ENCODE measurements around the gene CACNG1. TPM values are rescaled to one million over a fixed set of nuclear protein-coding genes. Genes with fewer than 3 reads are reported as not detected.

CACNG1 gene
- total and polyA plus RNA-seq, 2 donors (not counting 3 experiments of a cell fraction or from before 2014, with no cell fraction given), result not detected

DNA sequence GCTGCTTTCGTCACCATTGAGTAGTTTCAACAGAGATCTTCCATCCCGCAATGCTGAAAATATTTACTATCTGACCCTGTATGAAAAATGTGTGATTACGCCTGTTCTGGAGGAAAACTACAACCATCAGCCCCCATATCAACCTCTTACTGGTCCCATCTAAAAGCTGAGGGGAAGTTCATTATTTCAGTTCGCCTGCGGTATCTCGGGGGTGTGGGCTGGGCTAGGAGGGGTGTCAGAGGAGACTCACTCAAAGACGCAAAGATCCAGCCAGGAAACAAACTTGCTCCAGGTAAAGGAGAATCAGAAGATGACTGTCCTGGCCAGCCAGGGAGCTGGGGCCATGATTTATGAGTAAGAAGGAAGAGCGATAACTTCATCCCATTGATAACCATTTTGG, 13.7 kb downstream of the CACNG1 start:
- dilution Hi-C loops (cut with MboI; ENCODE audit: extremely low pct_ligation_motif_present, low sequenced_read_pairs), result no loop called here
- CTCF ChIA-PET, result no interaction called here

More for the DNA sequence above, 13.7 kb downstream of the CACNG1 start:
- H3K9ac ChIP-seq (replicated peaks; ENCODE audit: extremely low read depth, insufficient read depth, low read length), result no peak overlapping the region
- no peaks in the 10 kb centered on the region for H3K9me3 ChIP-seq (replicated peaks; ENCODE audit: control insufficient read depth, insufficient read depth, low read length)
- DNase-seq (ENCODE audit: low read depth, low spot score) (no peak), FAIRE-seq (no peak)
- no peaks in the 10 kb centered on the region for H3K36me3 ChIP-seq (ENCODE audit: control insufficient read depth in 2 of 2, extremely low read depth in 1 of 2, insufficient read depth in 2 of 2, low read length in 2 of 2)
- intact Hi-C loops (cut with micrococcal nuclease), result no loop called here
- BruUV-seq (replicated peaks), result no TSS peak
- H3K27ac ChIP-seq (ENCODE audit: insufficient read depth, low read depth, low read length), result no peak overlapping the region
- H3K4me1 ChIP-seq (ENCODE audit: control insufficient read depth, extremely low read depth, insufficient read depth, low read length), result no peaks in the 10 kb centered on the region
- POLR2A ChIA-PET, result no interaction called here
- no peak overlapping the region for H3K4me3 ChIP-seq (replicated peaks in 1 of 3; ENCODE audit: insufficient read depth in 1 of 3, low read depth in 1 of 3, low read length in 3 of 3)
- H3K4me2 ChIP-seq (ENCODE audit: insufficient read depth, low read length), result no peak overlapping the region
- H3K9me1 ChIP-seq (replicated peaks; ENCODE audit: control insufficient read depth, extremely low read depth, insufficient read depth, low read length), result no peaks in the 10 kb centered on the region
- no peaks in the 10 kb centered on the region for H3K79me2 ChIP-seq (ENCODE audit: control insufficient read depth, insufficient read depth, low read length)
- no peak overlapping the region for H2AFZ ChIP-seq (ENCODE audit: low read depth, low read length)
- H4K20me1 ChIP-seq (replicated peaks; ENCODE audit: control insufficient read depth, extremely low read depth, insufficient read depth, low read length), result no peaks in the 10 kb centered on the region
- no peaks in the 10 kb centered on the region for H3K27me3 ChIP-seq (ENCODE audit: control insufficient read depth in 2 of 2, insufficient read depth in 2 of 2, low read length in 2 of 2)
- TF ChIP-seq EZH2 (IDR thresholded peaks at IDR 0.05; ENCODE audit: borderline replicate concordance, low read depth, low read length, severe bottlenecking), result no peak
- TF ChIP-seq, protein P1, sequence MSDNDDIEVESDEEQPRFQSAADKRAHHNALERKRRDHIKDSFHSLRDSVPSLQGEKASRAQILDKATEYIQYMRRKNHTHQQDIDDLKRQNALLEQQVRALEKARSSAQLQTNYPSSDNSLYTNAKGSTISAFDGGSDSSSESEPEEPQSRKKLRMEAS (IDR thresholded peaks at IDR 0.05; ENCODE audit: insufficient read depth, insufficient read length), result no peak
- TF ChIP-seq, protein P2, sequence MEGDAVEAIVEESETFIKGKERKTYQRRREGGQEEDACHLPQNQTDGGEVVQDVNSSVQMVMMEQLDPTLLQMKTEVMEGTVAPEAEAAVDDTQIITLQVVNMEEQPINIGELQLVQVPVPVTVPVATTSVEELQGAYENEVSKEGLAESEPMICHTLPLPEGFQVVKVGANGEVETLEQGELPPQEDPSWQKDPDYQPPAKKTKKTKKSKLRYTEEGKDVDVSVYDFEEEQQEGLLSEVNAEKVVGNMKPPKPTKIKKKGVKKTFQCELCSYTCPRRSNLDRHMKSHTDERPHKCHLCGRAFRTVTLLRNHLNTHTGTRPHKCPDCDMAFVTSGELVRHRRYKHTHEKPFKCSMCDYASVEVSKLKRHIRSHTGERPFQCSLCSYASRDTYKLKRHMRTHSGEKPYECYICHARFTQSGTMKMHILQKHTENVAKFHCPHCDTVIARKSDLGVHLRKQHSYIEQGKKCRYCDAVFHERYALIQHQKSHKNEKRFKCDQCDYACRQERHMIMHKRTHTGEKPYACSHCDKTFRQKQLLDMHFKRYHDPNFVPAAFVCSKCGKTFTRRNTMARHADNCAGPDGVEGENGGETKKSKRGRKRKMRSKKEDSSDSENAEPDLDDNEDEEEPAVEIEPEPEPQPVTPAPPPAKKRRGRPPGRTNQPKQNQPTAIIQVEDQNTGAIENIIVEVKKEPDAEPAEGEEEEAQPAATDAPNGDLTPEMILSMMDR (IDR thresholded peaks at IDR 0.05; ENCODE audit: extremely low read depth in 1 of 2, insufficient read depth in 1 of 2, low read depth in 1 of 2, low read length in 2 of 2), result no peak
- no peak for TF ChIP-seq GATA2 (IDR thresholded peaks at IDR 0.05; ENCODE audit: insufficient read depth, insufficient read length, low read depth, low read length)
- TF ChIP-seq FOS (IDR thresholded peaks at IDR 0.05; ENCODE audit: borderline replicate concordance, insufficient read depth, low read length), result no peak
- no peak for TF ChIP-seq POLR2A (IDR thresholded peaks at IDR 0.05; ENCODE audit: low read depth, low read length)
- TF ChIP-seq JUN (IDR thresholded peaks at IDR 0.05; ENCODE audit: borderline replicate concordance, insufficient read depth, insufficient read length, low read depth), result no peak
- TF ChIP-seq MYC (IDR thresholded peaks at IDR 0.05; ENCODE audit: low read depth, low read length), result no peak
- TF ChIP-seq POLR2AphosphoS5 (IDR thresholded peaks at IDR 0.05; ENCODE audit: insufficient read depth, low read depth, low read length), result no peak

Measured in endothelial cell of umbilical vein (primary cell).